Stimulated activated CD4-positive, alpha-beta T cell treated with anti-CD3 and anti-CD28 coated beads, Interleukin-2, amount 100 ng/mL, for 24 hours (primary cell): Measurements from ENCODE around the gene LRBA.

Experiments
- DNase-seq, 2 donors: peaks; one replicate each; pipeline ENCODE4 v3.0.0-alpha.2; 2020

LRBA gene

GRCh38 chr4:150355418-150355817 is 659.7 kb downstream of the LRBA start:
- no peak for DNase-seq

GRCh38 chr4:150354214-150354796 is 660.8 kb downstream of the LRBA start:
- no peak for DNase-seq

- no peak for DNase-seq
Measured at GRCh38 chr4:150348079-150348478, 667.0 kb downstream of the LRBA start.

- DNase-seq, result no peak
Measured at GRCh38 chr4:150345207-150345744, 669.8 kb downstream of the LRBA start.

- DNase-seq, result no peak
Measured at GRCh38 chr4:150343796-150344195, 671.3 kb downstream of the LRBA start.

- no peak for DNase-seq
Measured at GRCh38 chr4:150342945-150343344, 672.1 kb downstream of the LRBA start.

GRCh38 chr4:150337734-150338133 is 677.4 kb downstream of the LRBA start:
- DNase-seq, result no peak

GRCh38 chr4:150336676-150337412 is 678.2 kb downstream of the LRBA start:
- no peak for DNase-seq

- no peak for DNase-seq
Measured at GRCh38 chr4:150332961-150333360, 682.1 kb downstream of the LRBA start.

GRCh38 chr4:150332086-150332485 is 683.0 kb downstream of the LRBA start:
- DNase-seq, result no peak

- DNase-seq, result no peak
Measured at GRCh38 chr4:150329373-150329772, 685.7 kb downstream of the LRBA start.

GRCh38 chr4:150328496-150328895 is 686.6 kb downstream of the LRBA start:
- DNase-seq, result no peak

GRCh38 chr4:150327262-150327780 is 687.8 kb downstream of the LRBA start:
- no peak for DNase-seq

GRCh38 chr4:150325872-150326271 is 689.2 kb downstream of the LRBA start:
- DNase-seq, result no peak

- no peak for DNase-seq
Measured at GRCh38 chr4:150323406-150324325, 691.4 kb downstream of the LRBA start.

GRCh38 chr4:150322646-150323045 is 692.4 kb downstream of the LRBA start:
- DNase-seq, result no peak

- no peak for DNase-seq
Measured at GRCh38 chr4:150321113-150321512, 694.0 kb downstream of the LRBA start.

GRCh38 chr4:150318971-150319370 is 696.1 kb downstream of the LRBA start:
- DNase-seq, result no peak

GRCh38 chr4:150318527-150318926 is 696.6 kb downstream of the LRBA start:
- DNase-seq, result no peak

GRCh38 chr4:150316332-150317205 is 698.5 kb downstream of the LRBA start:
- DNase-seq, result no peak

- no peak for DNase-seq
Measured at GRCh38 chr4:150315691-150316090, 699.4 kb downstream of the LRBA start.

GRCh38 chr4:150315175-150315574 is 699.9 kb downstream of the LRBA start:
- no peak for DNase-seq
